GM13976 (cell line): ENCODE results near the gene LPAR6.
"Not testable (repeated sequence)": the region's sequence is repeated elsewhere in the genome, so short reads cannot be mapped to it uniquely, and the experiment has no call there.

Experiments used
- DNase-seq: peaks from one replicate; pipeline ENCODE4 v3.0.0; 2012; ENCODE audit warnings: low spot score
- in situ Hi-C: fragments of 300-500 bp; cut with MboI; formaldehyde crosslinking; loops from one replicate; pipeline ENCODE4 v1.12.0; 2022; ENCODE audit warnings: low sequenced_read_pairs, mixed read lengths, inconsistent platforms; ENCODE audit not compliant: unreplicated experiment
- TF ChIP-seq, protein P1 (sequence below): IDR thresholded peaks from 2 replicates; pipeline ENCODE4 v1.5.1; 2012; ENCODE audit warnings: borderline replicate concordance, mild to moderate bottlenecking; ENCODE audit not compliant: insufficient read depth; ENCODE audit errors: extremely low read depth, missing control alignments, control extremely low read depth

Gene LPAR6

DNA sequence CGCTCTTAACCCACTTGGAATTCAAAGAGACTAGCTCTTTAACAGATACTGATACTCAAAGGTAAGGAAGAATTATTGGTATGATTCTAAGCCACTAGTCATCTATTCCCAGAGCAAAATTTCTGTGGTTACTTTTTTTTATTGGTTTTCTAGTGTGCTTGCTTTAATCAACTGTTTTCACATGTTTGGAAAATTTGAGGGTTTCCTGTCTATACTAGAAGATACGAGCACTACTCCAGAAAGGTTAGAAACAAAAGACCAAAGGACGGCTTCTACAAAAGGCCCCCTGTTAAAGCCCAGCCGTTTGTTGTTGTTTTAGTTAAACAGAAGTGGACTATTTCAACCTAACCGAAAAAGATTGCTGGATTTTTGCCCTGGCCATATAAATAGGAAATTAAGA is 18.5 kb upstream of the LPAR6 start:
- in situ Hi-C loops: no loop called here
- DNase-seq: no peak

DNA sequence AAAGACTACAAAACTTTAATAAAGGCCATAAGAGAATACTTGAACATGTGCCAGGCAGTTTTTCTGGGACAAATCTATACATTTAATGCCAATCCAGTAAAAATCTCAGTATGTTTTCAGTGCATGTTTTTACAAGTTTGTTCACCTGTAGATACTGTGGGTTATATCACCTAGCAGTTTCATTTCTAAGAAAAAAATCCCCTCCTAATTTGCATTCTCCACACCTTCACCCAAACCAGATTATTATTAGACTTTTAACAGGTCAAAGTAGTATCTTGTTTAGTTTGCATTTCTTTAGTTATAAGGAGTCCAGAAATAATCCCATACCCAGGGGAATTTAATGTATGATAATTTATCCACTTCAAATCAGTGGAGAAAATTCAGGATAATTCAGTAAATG is 17.0 kb upstream of the LPAR6 start:
- in situ Hi-C loops: no loop called here
- no peak for DNase-seq
- TF ChIP-seq, protein P1, sequence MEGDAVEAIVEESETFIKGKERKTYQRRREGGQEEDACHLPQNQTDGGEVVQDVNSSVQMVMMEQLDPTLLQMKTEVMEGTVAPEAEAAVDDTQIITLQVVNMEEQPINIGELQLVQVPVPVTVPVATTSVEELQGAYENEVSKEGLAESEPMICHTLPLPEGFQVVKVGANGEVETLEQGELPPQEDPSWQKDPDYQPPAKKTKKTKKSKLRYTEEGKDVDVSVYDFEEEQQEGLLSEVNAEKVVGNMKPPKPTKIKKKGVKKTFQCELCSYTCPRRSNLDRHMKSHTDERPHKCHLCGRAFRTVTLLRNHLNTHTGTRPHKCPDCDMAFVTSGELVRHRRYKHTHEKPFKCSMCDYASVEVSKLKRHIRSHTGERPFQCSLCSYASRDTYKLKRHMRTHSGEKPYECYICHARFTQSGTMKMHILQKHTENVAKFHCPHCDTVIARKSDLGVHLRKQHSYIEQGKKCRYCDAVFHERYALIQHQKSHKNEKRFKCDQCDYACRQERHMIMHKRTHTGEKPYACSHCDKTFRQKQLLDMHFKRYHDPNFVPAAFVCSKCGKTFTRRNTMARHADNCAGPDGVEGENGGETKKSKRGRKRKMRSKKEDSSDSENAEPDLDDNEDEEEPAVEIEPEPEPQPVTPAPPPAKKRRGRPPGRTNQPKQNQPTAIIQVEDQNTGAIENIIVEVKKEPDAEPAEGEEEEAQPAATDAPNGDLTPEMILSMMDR: no peak

More for the DNA sequence above, 18.5 kb upstream of the LPAR6 start:
- TF ChIP-seq, protein P1: no peak

DNA sequence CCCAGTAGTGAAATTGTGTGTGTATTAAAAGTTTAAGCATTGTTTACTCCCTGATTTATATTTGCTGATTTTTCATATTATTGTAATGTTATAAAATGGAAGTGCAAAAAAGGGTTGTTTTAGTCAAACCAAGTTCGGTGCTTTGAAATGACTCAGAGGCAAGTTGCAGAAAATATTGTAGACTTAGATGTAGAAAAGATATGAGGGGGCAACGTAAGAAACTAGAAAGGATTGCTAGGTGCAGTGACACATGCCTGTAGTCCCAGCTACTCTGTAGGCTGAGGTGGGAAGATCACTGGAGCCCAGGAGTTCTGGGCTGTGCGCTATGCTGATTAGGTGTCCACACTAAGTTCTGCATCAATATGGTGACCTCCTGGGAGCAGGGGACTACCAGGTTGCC is 16.1 kb upstream of the LPAR6 start:
- in situ Hi-C loops: no loop called here

DNA sequence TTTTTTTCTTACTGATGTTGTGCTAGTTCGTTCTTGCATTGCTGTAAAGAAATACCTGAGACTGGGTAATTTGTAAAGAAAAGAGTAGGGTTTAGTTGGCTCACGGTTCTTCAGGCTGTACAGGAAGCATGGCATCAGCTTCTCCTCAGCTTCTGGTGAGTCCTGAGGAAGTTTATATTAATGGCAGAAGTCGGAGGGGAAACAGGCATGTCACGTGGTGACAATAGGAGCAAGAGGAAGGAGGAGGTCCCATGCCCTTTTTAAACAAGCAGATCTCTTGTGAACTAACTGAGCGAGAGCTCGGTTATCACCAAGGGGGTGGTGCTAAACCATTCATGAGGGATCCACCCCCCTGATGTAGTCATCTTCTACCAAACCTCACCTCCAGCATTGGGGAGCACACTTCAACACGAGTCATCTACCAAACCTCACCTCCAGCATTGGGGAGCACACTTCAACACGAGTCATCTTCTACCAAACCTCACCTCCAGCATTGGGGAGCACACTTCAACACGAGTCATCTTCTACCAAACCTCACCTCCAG is 13.9 kb upstream of the LPAR6 start:
- DNase-seq, in situ Hi-C loops: not testable (repeated sequence)

More for the DNA sequence above, 16.1 kb upstream of the LPAR6 start:
- TF ChIP-seq, protein P1: no peak
- DNase-seq: no peak

DNA sequence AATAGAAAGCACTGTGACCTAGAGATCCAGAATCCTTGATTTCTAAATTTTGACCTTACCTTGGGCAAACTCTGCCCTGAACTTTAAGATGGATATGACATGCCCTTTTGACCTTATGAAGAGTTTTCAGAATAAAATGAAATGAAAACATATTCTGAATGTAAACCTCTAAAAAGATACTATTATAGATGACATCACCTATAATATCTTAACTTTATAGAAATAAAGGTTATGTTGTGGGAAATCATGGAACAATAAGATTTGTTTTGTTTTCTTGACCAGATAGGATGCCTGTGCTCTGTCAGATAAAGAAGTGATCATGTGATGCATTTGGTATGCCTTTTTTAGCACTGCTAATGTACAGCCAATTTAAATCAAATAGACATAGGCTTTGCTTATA is 13.1 kb upstream of the LPAR6 start:
- TF ChIP-seq, protein P1: no peak
- DNase-seq: no peak
- in situ Hi-C loops: no loop called here

DNA sequence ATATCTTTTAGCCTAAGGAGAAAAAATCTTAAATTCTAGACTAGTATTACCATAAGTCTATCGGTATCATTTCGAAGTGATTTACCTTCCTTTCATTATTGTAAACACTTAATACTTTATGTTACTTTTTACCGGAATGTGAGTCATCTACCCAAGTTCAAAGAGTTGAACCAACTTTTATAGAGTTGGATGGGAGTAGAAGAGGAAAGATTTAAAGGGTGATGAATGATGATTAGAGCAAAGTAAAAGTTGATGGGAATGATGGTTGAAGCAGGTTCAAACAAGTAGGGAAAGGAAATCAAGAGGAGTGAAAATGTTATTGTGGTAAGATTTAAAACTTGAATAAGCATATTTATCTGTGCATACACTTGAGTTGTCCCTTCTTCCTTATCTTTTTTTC is 11.3 kb upstream of the LPAR6 start:
- in situ Hi-C loops: no loop called here
- TF ChIP-seq, protein P1: no peak
- DNase-seq: no peak

- DNase-seq, in situ Hi-C loops: not testable (repeated sequence)
These were observed 9.1 kb upstream of the LPAR6 start for GRCh38 chr13:48422003-48422402.

- TF ChIP-seq, protein P1: no peak
- in situ Hi-C loops: no loop called here
These were observed 2.6 kb upstream of the LPAR6 start for GRCh38 chr13:48415516-48415915.

More at GRCh38 chr13:48415516-48415915, 2.6 kb upstream of the LPAR6 start:
- DNase-seq: no peak
